DMS 273 (cell line): ENCODE data around the gene CHRNA3.

Experiments used
- DNase-seq: peaks from one replicate; lab custom pipeline; 2025; ENCODE audit not compliant: unreplicated experiment; lab: John Stamatoyannopoulos, UW

Gene CHRNA3

GRCh38 chr15:78620527-78621421, at the start of gene CHRNA3:
CHRNA3 (minus strand) TSS chr15:78620996; CDS start chr15:78620794, 202 bp downstream.
- DNase-seq: peak; percentile 48

- no peak for DNase-seq
These were observed 48.2 kb upstream of the CHRNA3 start for GRCh38 chr15:78668987-78669386.

GRCh38 chr15:78667578-78668236, 46.9 kb upstream of the CHRNA3 start:
- no peak for DNase-seq

GRCh38 chr15:78666010-78666409, 45.2 kb upstream of the CHRNA3 start:
- no peak for DNase-seq

- DNase-seq: peak; percentile 40
These were observed 42.9 kb upstream of the CHRNA3 start for GRCh38 chr15:78663703-78664102.

GRCh38 chr15:78662028-78662427, 41.2 kb upstream of the CHRNA3 start:
- no peak for DNase-seq

- no peak for DNase-seq
These were observed 40.2 kb upstream of the CHRNA3 start for GRCh38 chr15:78661001-78661400.

GRCh38 chr15:78660584-78660983, 39.8 kb upstream of the CHRNA3 start:
- no peak for DNase-seq

GRCh38 chr15:78658823-78659222, 38.0 kb upstream of the CHRNA3 start:
- DNase-seq: no peak

- no peak for DNase-seq
These were observed 33.5 kb upstream of the CHRNA3 start for GRCh38 chr15:78654272-78654671.

- no peak for DNase-seq
These were observed 31.3 kb upstream of the CHRNA3 start for GRCh38 chr15:78651930-78652615.

- no peak for DNase-seq
These were observed 30.2 kb upstream of the CHRNA3 start for GRCh38 chr15:78651007-78651406.

GRCh38 chr15:78650022-78650421, 29.2 kb upstream of the CHRNA3 start:
- DNase-seq: no peak

GRCh38 chr15:78645009-78645408, 24.2 kb upstream of the CHRNA3 start:
- DNase-seq: no peak

- DNase-seq: peak; percentile 17
These were observed 21.5 kb upstream of the CHRNA3 start for GRCh38 chr15:78642331-78642730.

- DNase-seq: no peak
These were observed 21.0 kb upstream of the CHRNA3 start for GRCh38 chr15:78641749-78642275.

GRCh38 chr15:78641102-78641748, 20.4 kb upstream of the CHRNA3 start, which contains the start of gene CHRNB4:
CHRNB4 (minus strand) TSS chr15:78641210; CDS start chr15:78641133, 77 bp downstream.
- no peak for DNase-seq

GRCh38 chr15:78640527-78641101, 19.8 kb upstream of the CHRNA3 start:
- no peak for DNase-seq

GRCh38 chr15:78638658-78639314, 18.0 kb upstream of the CHRNA3 start:
- DNase-seq: peak; percentile 87
